A549 (cell line): ENCODE measurements around the gene TMEM38A.

Experiments
- CEBPB ChIP-seq, 2 experiments: fragments of >200 bp in 1 of 2; sonication (Bioruptor Twin) in 1 of 2; formaldehyde crosslinking in 1 of 2; IDR thresholded peaks; 2 replicates each; pipeline ENCODE4 v1.6.1; 2012 to 2016
- CHD4 ChIP-seq: fragments of 200-600 bp; sonication (generic); IDR thresholded peaks from 2 replicates; pipeline ENCODE4 v1.6.1; 2016; ENCODE audit warnings: antibody characterized with exemption, mild to moderate bottlenecking, borderline replicate concordance
- CTCF ChIP-seq: fragments of >200 bp; sonication (Bioruptor Twin); formaldehyde crosslinking; IDR thresholded peaks from 3 replicates; pipeline ENCODE4 v1.5.1; 2016
- ESRRA ChIP-seq: fragments of 150-350 bp; IDR thresholded peaks from 2 replicates; pipeline ENCODE4 v1.6.1; 2014; ENCODE audit warnings: mild to moderate bottlenecking, low read length, borderline replicate concordance
- PHF8 ChIP-seq: fragments of 200-600 bp; sonication (generic); IDR thresholded peaks from 2 replicates; pipeline ENCODE4 v1.6.1; 2016; ENCODE audit warnings: low read depth, mild to moderate bottlenecking, antibody characterized with exemption, moderate library complexity, borderline replicate concordance
- POLR2AphosphoS2 ChIP-seq: conservative IDR thresholded peaks from 2 replicates; pipeline ENCODE4 v1.6.1; 2012; ENCODE audit warnings: low read length, improper control_type of control experiment, inconsistent platforms
- REST ChIP-seq: fragments of 200-600 bp; sonication (generic); IDR thresholded peaks from 2 replicates; pipeline ENCODE4 v1.6.1; 2016; ENCODE audit warnings: antibody characterized with exemption, mild to moderate bottlenecking, moderate library complexity

GRCh38 chr19:16645140-16645539, 15.8 kb upstream of the TMEM38A start:
- TF ChIP-seq POLR2AphosphoS2 (no peak), CTCF (no peak), CHD4 (no peak), CEBPB (IDR thresholded peaks at IDR 0.05) (no peak), PHF8 (no peak), REST (no peak), ESRRA (no peak)
